Cardiac septum (tissue), 1 donor: ENCODE data around the gene RBM47. TPM values are rescaled to one million over a fixed set of nuclear protein-coding genes. Genes with fewer than 3 reads are reported as not detected.
A peak's percentile ranks its signal among the peaks of the same experiment; 100 is the strongest.

Source experiments
- DNase-seq: peaks from one replicate; pipeline ENCODE4 v3.0.0-alpha.2; 2020; ENCODE audit warnings: low spot score
- intact Hi-C: fragments of 100-400 bp; cut with DNase I; formaldehyde crosslinking; loops from one replicate; pipeline ENCODE4 v1.14.0; 2022
- total RNA-seq: library from RNA; stranded (reverse); fragmentation: NEBNext Ultra II Directional; extraction: Animal tissue kit (Norgen Biotek cat#: 25700); gene quantifications from one replicate; pipeline ENCODE4 v1.2.1, GENCODE V29; 2021
- donor health status: DM: no; HTN: no; CAD: no.

The RBM47 gene
- total RNA-seq, 1 donor from 2014 or later = 3.3 TPM

GRCh38 chr4:40627540-40627939, 2.1 kb downstream of the RBM47 start:
- intact Hi-C loops = no loop called here
- no peak for DNase-seq

DNA sequence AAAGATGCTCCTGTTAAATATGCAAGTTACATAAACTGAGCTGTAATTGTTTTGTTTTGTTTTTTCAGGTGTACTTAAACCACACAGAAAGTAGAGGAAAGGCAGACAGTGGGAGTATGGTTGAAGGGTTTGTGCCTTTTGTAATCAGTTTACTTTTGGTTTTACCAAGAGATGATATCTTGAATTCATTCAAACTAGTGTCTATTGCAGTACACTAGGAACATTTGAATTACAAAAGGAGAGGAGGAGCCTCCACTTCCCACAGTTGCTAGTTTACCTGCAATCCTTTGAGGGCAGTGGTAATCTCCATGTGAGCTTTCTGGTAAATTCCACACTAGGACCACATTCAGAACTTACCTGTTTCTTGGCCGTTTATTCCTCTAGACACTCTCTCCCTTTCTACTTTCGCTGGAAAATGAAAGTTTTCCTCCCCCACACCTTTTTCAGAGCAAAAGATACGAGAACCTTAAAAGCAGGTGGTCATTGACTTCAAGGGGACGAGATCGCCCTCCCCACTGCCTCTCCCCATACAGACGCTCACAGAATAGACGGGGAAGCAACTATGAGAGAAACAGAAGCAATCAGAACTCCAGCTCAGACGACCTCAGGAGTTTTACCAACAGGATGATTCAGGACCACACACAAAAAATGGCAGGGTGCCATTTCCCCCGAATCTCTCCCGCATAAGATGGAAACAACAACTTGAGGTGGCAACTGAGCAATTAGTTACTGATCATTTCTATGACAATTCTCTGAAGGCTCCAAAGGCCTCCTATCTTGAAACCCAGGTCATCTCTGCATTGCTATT, 3.3 kb downstream of the RBM47 start:
- intact Hi-C loops = no loop called here
- no peak for DNase-seq

DNA sequence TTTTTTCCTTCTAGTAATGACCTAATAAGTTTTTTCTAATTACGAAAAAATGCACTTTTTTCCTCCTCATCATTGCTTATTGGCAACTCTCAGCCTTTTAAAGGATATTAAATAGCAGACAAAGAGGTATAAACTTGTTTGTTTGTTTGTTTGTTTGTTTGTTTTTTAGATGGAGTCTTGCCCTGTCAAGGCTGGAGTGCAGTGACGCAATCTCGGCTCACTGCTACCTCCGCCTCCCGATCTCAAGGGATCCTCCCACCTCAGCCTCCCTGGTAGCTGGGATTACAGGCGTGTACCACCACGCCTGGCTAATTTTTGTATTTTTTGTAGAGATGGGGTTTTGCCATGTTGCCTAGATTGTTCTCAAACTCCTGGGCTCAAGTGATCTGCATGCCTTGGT, 6.0 kb downstream of the RBM47 start:
- DNase-seq = no peak
- intact Hi-C loops = no loop called here

DNA sequence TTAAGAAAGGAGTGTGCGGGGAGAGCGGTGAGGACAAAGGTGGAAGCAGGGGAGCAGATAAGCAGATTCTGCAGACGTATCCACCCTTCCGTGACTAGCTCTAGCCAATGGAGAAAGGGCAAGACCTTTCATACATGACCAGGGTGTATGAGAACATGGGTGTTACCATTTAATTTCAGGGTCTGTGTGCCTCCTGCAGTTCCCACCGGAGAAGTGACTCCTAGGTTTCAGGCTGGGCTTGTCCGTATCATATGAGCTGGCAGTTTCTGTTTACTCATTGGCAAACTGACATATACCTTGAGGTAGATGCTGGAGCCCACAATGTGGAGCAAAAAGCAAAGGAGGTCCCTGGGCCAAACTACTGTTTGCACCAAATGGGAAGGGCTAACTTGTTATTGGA, 6.8 kb downstream of the RBM47 start:
- DNase-seq = no peak
- intact Hi-C loops = no loop called here

DNA sequence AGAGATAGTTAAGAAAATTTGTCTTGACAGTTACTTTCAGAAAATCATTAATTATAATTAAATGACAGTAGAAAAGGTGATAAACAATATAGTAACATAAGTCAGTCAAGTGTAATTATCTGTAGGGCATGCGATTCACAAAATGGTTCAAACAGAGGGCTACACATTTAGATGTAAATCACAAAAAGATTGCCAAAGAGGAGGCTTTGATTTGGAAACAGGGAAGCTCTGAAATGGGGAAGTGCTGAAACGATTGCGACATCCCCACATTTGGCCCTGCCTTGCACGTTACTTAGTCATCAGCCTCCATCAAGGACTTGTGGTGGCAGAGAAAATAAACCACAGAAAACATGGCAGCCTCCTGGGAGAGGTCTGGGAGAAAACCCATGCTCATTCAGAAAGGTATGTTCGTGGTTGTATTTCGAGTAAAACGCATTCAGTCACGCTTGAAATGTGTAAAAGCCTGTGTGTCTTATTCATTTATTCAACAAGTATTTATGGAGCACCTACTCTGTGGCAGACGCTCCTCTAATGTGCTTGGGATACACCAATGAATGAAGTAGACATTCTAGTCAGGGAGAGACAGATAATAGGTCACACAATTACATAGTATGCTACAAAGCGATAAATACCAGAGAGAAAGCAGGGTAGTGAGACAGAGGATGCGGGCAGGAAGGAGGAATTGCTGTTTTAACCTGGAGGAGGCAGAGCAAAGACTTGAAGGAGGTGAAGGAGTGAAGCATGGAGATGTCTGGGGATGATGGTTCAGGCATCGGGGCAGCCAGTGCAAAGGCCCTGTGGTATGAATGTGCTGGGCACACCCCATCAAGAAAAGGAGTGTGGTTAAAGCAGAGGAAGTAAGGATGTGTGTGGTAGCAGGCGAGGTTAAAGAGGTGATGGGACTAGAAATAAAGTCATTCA, 7.8 kb downstream of the RBM47 start:
- DNase-seq = peak; percentile 87
- intact Hi-C loops = no loop called here

- DNase-seq = no peak
- intact Hi-C loops = no loop called here
Observed at GRCh38 chr4:40621229-40621591, 8.5 kb downstream of the RBM47 start.

DNA sequence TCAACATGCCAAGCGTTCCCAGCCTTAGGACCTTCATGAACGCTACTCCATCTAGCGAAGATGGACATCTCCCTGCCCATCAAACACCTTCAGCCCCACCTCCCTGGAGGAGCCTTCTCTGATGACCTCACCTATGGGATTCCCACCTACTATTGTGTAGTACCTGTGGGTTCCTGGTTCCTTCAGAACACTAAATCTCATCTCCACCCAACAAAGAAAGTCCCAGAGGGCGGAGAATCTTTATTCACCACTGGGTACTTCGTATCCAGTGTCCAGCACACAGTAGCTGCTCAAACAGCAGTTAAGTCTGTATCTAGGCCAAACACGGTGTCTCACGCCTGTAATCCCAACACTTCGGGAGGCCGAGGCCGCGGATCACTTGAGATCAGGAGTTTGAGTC, 10.1 kb downstream of the RBM47 start:
- DNase-seq = no peak
- intact Hi-C loops = no loop called here

- no peak for DNase-seq
- intact Hi-C loops = no loop called here
Observed at GRCh38 chr4:40617872-40618271, 11.8 kb downstream of the RBM47 start.

DNA sequence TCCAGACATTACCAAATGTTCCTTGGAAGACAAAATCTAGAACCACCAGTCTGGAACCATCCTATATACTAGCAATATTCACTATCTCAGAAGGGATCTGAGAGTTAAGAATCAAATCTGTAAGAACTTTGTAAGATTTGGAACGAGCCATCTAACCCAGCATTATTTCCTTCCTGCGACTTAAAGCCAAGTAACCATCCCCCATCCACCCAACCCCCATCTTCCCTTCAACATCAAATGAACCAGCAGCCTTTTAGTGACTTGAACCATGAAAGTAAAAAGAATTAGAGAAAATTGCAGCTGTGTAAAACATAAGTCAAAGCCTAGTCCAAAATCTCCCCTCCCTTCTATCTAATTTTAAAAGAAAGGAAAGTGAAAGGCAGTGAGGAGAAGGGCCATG, 15.6 kb downstream of the RBM47 start:
- DNase-seq = no peak
- intact Hi-C loops = no loop called here

DNA sequence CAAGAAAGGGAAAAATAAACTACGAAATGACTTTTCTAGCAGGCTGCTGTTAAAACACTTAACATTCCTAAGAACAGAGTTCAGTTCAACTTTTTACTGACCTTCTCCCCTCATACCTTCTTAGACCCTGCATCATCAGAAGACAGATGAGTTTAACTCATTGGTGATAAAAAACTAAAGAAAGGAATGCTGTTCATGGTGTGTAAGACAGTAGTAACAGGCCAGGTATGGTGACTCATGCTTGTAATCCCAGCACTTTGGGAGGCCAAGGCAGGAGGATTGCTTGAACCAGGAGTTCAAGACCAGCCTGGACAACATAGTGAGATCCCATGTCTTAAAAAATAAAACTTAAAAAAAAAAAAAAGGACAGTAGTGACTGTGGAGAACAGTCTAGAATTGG, 16.2 kb downstream of the RBM47 start:
- intact Hi-C loops = no loop called here
- DNase-seq = no peak

GRCh38 chr4:40612831-40613230, 16.8 kb downstream of the RBM47 start:
- intact Hi-C loops = no loop called here
- DNase-seq = no peak

DNA sequence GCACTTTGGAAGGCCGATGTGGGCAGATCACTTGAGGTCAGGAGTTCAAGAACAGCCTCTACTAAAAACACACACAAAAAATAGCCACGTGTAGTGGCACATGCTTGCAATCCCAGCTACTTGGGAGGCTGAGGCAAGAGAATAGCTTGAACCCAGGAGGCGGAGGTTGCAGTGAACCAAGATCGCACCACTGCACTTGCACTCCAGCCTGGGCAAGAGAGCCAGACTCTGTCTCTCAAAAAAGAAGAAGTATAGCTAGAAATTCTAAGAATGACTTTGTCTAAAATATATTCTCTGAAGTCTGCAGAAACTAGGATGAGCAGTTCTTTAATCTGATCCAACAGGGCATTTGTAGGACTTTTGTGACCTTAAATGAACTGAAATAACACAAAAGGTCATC, 17.4 kb downstream of the RBM47 start:
- DNase-seq = no peak
- intact Hi-C loops = no loop called here

DNA sequence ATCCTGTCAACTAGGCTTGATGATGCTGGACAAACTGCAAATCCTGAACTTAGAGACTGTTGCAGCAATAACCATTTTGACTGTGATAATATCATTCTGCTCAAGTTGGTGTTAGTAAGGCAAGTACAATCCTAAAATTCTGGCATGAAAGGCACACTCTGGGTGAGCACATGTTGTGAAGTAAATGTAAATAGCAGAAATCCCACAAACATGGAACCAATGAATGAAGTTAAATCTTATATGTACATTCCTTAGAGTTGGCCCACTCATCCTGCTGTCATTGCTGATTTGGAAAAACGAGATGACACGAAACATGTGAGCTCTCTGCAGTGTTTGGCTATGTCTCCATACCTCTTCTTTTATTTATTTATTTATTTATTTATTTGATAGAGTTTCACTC, 21.0 kb downstream of the RBM47 start:
- DNase-seq = no peak
- intact Hi-C loops = no loop called here

DNA sequence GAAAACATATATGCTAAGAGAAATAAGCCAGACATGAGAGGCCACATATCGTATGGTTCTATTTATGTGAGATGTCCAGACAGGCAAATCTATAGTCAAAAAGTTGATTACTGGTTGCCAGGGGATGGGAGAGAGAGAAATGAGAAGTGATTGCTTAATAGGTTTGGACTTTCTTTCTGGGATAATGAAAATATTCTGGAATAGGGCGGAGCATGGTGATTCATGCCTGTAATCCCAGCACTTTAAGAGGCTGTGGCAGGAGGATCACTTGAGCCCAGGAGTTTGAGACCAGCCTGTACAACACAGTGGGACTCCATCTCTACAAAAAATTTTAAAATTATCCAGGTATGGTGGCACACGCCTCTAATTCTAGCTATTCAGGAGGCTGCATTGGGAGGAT, 22.4 kb downstream of the RBM47 start:
- intact Hi-C loops = no loop called here
- no peak for DNase-seq

- intact Hi-C loops = no loop called here
- no peak for DNase-seq
Observed at GRCh38 chr4:40606239-40606767, 23.4 kb downstream of the RBM47 start.

GRCh38 chr4:40603281-40603680, 26.4 kb downstream of the RBM47 start:
- intact Hi-C loops = no loop called here
- DNase-seq = no peak

DNA sequence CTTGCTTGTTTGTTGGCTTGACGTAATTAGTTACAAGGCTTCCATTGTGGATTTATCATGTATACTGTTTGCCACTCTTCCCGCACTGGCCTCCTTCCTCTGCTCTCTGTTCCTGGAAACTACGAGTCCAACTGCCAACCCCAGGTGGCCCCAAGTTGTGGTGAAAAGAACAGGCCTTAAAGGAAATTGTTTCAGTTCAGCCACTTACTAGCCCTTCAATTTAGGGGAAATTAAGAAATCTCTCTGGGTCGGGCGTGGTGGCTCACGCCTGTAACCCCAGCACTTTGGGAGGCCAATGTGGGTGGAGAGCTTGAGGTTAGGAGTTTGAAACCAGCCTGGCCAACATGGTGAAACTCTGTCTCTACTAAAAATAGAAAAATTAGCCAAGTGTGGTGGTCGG, 28.0 kb downstream of the RBM47 start:
- DNase-seq = no peak
- intact Hi-C loops = no loop called here

DNA sequence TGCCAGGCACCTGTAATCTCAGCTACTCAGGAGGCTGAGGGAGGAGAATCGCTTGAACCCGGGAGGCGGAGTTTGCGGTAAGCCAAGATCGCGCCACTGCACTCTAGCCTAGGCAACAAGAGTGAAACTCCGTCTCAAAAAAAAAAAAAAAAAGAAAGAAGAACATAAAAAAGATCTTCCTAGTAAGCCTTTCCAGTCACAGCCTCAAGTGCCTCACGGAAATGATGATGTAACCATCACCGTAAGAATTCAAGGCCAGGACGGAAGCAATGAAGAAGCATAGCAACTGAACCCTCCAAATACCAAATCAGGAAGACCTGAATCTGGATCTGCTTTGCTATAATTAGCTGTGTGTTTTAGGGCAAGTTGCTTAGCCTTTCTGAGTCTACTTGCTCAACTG, 28.8 kb downstream of the RBM47 start:
- intact Hi-C loops = no loop called here
- DNase-seq = no peak

DNA sequence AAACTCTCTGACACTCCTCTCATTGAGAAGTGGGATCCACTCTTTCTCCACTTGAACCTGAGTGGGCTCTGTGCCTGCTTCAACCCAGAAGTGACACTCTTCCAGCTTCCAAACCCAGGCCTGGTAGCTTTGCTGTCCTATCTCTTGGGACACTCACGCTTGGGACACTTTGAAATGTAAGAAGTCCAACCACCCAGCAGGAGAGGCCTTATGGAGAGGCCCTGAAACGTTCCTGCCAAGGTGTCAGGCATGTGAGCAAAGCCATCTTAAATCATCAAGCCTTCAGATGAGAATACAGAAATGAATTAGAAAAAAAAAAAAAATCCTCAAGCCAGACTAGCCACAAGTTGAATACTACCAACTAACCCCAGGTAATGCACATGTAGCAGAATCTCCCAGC, 30.2 kb downstream of the RBM47 start:
- no peak for DNase-seq
- intact Hi-C loops = no loop called here

DNA sequence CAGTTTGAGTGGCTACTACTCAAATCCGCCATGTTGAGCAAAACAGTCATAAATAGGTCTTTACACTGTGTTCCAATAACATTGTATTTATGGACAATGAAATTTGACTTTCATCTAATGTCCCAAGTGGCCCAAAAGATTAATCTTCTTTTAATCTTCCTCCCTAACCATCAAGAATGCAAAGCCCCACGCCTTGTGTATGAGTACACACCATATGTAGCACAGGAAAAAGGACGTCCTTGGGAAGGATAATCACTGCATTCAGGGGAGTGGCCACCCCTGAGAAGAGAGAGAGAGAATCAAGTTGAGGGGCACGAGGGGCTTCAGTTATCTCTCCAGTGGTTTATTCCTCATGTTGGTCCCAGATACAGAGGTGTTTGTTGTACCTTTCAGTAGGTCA, 33.1 kb downstream of the RBM47 start:
- no peak for DNase-seq
- intact Hi-C loops = no loop called here

- no peak for DNase-seq
- intact Hi-C loops = no loop called here
Observed at GRCh38 chr4:40595981-40596380, 33.7 kb downstream of the RBM47 start.
